GM18867 (cell line): Measurements from ENCODE around the gene IRX4.
"Not testable (repeated sequence)": the region's sequence is repeated elsewhere in the genome, so short reads cannot be mapped to it uniquely, and the experiment has no call there.

Experiments
- ATAC-seq: cut with Tn5 transposase; IDR thresholded peaks from one replicate; pipeline ENCODE4 v1.9.1; 2021; ENCODE audit warnings: mild to moderate bottlenecking, moderate library complexity; ENCODE audit not compliant: unreplicated experiment

Gene IRX4

GRCh38 chr5:1860949-1861348 lies 21.8 kb downstream of the IRX4 start:
- ATAC-seq: no peak

DNA sequence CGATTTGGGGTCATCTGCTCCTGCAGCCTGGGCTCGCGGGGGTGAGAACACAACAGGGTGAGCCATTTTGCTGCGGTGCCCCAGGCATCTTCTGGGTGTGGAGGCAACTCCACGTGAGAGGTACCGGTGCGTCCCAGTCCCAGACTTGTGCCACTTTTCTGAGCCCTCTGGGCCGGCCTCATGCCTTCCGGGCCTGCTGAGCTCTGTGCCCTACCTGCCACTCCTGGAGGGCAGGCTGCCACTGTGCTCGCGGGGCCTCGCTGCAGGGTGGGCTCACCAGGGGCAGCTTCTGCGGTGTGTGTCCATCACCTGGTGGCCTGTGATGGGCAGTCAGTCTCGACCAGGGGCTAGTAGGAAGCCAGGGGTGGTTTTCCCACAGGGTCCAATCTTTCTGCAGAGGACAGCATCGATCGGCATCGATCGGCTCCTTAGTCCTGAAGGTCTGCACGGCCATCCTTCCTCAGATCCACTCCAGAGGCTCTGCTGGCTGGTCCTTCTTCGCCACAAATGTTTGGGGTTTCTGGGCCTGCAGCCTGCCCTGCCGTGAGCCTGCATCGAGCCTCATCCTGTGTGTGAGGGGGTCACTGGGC lies 22.6 kb downstream of the IRX4 start:
- ATAC-seq: no peak

DNA sequence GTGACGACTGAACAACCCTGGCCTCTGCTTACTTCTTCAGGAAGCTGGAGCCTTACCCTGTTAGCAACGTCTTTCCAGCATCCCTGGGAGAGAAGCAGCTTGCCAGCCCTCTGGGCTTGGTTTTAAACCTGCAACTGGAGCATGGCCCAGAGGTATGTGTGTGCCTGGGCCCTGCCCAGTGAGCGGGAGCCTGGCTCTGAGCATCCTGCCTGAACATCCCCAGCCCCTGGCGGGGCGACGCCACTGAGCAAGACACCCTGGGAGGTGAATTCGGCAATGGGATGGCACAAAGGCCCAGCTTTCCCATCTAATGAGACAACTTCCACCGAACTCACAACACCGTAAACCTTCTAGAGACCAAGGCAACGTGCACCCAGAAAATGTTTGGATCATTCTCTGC lies 23.6 kb downstream of the IRX4 start:
- ATAC-seq: no peak

DNA sequence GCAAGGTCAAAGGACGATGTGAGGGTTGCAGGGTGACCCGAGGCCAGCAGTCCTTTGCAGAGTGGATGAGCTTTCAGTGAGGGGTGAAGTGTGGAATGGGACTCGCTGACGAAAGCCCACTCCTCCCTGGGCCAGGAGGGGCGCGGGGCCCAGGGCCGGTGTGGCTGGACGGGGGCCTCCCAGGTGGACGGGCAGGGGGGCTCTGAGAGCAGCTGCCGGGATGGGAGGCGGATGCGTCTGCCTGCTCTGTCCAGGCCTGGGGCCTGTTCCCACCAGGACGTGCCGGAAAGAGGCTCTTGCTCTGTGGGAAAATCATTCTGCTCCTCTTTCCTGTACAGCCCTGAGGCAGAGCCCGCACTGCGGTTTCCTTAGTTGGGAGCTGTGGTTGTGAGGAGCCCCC lies 24.3 kb downstream of the IRX4 start:
- ATAC-seq: no peak

DNA sequence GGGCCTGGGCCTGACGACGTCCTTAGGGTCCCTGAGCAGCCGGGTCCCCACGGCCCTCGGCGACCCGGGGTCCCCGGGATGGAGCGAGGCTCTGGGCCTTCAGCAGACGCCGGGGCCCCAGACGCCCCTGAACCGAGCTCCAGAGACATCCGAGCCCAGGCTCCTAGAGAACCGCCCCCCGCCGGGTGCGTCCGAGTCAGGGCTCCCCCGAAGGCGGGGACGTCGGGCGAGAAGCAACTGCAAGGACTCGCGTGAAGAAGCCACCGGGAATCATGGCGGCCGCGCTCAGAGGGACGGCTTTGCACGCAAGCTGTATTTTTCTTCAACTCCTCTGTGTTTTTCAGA lies 25.5 kb downstream of the IRX4 start:
- no peak for ATAC-seq

DNA sequence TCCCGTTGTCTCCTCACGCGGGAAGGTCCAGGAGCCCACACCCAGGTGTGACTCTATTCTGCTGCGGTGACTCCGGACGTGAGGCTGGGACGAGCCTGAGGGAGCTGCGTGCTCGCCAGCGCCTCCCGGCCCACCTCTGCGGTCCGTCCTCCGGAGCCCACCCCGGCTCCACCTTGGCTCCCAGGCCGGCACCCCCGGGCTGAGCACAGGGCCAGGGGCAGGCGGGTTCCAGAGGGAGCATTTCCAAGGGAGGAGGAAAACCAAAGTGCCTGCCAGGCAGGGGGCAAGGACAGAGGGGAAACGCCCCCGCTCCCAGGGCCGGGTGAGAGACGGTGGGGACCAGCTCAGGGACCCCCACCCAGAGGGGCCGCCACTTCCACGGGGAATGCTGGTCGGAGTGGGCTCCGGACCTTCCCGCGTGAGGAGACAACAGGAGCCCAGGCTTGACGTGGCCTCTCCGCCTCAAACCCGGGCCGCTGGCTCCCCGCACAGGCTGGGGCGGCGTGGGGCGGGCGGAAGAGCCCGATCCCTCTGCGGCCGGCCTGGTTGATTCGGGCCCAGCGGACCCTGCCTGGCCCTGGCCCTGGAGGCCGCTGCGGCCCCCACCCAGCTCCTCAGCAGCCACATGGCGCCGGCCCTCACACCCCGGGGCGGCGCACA lies 26.0 kb downstream of the IRX4 start:
- ATAC-seq: no peak

DNA sequence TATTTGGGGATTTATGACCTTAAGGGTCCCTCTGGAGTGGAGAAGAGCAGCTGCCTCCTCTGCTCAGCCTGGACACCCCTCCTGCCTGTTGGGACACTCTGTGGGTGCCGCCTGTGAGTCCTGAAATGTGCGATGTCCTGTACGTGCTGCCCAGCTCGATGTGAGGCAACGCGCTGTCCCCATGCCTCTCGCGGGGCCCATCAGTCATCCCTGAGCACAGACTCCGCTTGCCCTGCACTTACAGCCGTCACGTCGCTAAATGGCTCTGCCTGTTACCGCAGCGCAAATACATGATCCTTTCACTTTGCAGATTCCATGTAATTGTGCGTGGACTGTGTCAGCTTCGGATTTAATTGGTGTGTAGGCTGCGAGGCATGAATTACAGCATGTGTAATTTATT lies 27.1 kb downstream of the IRX4 start:
- ATAC-seq: no peak

- no peak for ATAC-seq
Measured at GRCh38 chr5:1855075-1855474, 27.6 kb downstream of the IRX4 start.

- no peak for ATAC-seq
Measured at GRCh38 chr5:1853531-1853930, 29.2 kb downstream of the IRX4 start.

DNA sequence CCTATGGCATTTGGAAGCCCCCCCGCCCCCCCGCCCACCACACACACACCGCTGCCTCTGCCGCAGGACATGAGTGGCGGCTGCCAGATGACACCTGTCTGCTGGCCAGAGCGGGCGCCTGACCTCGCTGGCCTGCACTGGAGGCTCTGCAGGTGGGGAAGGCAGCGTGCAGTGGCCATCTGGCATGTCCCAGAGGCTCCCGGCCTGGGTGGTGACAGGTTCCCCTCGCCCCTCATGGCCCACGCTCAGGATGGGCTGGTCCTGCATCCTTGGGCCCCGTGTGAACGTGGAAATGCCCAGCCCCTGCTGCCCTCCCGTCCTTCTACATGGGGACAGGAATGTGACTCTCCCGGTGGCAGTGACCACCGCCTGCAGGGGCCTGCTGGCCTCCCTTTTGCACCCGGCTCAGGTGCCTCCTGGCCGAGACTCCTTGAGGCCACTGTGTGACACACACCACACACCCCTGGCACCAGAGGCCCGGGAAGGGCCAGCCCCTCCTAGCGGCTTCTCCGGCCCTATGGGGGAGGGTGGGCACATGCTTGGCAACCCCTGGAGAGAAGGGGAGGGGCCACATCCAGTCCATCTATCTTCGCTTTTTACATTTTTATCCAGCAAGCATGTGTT lies 30.3 kb downstream of the IRX4 start:
- ATAC-seq: no peak

DNA sequence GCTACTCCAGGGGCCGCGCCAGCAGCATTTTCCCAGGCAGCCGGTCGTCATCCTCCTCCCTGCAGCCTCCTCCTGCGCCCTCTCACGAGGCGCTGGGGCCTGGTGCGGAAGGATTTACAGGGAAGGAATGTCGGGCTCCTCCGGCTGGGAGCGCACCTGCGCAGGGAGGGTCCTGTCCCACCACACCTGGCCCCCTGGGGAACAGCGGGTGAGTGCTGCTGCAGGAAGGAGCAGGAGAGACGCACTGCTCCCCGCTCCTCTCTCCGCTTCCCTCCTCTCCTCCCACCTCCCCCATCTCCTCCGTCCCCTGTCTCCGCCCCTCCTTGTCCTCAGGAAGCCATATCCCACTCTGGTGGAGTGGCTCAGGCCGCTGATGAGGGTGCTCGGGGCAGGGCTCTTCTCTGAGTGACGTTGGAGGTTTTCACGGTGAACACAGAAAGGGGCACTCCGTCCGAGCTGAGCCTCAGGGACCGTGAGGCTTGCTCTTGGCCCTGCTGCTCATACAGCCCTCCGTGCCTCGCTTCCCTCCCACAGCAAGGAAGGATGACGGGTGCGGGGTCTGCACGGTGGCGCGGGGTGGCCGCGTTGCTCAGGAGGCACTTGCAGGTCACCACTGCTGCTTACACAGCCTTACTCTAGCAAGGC lies 31.3 kb downstream of the IRX4 start:
- ATAC-seq: no peak

- no peak for ATAC-seq
Measured at GRCh38 chr5:1850324-1851154, 32.2 kb downstream of the IRX4 start.

DNA sequence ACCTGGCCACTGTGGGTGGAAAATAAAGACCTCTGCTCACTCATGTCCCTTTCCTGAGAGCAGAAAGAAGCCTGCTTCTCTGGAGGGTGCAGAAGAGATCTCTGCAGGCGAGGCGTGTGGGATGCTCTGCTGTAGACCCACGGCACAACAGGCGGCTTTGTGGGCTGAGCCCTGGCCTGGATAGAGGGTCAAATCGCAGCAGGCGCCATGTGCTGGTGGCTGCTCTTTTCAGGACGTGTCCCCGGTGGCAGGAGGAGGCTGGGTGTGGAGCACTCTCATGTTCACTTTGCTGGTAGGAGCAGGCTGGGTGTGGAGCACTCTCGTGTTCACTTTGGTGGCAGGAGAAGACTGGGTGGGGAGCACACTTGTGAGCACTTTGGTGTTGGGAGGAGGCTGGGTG lies 35.1 kb downstream of the IRX4 start:
- no peak for ATAC-seq

DNA sequence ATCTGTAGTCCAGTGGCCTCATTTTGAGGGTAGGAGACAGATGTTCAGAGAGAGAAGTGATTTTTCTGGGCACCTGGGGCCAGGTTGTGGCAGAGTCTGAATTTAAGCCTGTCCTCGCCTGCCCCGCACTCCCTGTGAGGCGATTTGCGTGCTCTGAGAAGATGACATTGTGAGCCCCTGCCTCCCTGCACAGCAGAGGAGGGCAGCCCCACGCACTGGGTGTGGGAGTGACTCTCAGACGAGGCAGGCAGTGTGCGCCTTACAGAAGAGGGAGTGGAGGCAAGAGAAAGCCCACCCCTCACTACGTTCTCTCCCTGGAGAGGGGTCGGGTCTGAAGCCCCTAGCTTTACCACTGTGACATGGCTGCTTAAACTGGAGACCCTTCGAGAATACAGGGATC lies 35.7 kb downstream of the IRX4 start:
- ATAC-seq: no peak

DNA sequence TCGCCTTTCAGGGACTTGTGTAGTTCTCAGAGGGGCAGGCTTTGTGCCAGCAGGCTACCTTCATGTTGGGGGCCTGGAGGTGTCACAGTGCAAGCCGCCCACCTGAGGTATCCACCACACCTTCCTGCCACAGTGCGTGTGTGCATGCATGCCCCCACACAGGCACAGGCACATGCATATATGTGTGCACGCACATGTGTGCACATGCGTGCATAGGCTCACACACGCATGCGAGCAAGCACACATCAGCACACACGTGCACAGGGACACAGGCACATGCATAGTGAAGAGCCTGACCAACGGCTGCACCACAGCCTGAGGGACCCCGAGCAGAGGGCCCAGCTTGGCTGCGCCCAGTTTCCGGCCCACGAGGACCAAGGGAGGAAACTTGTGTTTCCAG lies 36.1 kb downstream of the IRX4 start:
- no peak for ATAC-seq

- ATAC-seq: no peak
Measured at GRCh38 chr5:1845696-1846095, 37.0 kb downstream of the IRX4 start.

DNA sequence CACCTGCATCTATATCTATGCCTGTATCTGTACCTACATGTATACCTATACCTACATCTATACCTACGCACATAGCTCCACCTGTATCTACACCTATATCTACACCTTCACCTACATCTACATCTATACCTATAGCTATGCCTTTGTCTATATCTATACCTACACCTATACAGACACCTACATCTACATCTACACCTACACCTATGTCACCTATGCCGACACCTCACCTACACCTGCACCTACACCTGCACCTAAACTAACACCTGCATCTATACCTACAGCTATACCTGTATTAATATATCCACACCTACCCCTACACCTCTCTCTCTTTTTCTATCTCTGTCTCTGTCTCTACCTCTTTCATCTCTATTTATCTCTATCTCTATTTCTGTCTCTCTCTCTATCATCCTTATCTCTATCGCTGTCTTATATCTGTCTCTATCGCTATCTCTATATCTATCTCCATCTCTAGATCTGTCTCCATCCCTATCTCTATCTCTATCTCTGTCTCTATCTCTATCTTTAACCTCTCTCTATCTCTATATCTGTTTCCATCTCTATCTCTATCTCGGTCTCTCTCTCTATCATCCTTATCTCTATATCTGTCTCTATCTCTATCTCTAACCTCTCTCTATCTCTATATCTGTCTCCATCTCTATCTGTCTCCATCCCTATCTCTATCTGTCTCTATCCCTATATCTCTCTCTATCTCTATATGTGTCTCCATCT lies 37.9 kb downstream of the IRX4 start:
- no peak for ATAC-seq

DNA sequence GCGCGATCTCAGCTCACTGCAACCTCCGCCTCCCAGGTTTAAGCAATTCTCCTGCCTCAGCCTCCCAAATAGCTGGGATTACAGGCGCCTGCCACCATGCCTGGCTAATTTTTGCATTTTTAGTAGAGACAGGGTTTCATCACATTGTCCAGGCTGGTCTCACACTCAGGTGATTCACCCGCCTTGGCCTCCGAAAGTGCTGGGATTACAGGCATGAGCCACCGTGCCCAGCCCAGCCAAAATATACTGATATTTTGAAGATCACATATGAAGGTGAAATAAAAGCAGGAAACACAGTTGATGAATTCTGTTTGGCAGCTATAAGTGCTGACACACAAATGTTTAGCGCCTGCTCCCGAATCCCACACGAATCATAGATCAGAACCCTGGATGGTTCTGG lies 39.0 kb downstream of the IRX4 start:
- ATAC-seq: not testable (repeated sequence)

DNA sequence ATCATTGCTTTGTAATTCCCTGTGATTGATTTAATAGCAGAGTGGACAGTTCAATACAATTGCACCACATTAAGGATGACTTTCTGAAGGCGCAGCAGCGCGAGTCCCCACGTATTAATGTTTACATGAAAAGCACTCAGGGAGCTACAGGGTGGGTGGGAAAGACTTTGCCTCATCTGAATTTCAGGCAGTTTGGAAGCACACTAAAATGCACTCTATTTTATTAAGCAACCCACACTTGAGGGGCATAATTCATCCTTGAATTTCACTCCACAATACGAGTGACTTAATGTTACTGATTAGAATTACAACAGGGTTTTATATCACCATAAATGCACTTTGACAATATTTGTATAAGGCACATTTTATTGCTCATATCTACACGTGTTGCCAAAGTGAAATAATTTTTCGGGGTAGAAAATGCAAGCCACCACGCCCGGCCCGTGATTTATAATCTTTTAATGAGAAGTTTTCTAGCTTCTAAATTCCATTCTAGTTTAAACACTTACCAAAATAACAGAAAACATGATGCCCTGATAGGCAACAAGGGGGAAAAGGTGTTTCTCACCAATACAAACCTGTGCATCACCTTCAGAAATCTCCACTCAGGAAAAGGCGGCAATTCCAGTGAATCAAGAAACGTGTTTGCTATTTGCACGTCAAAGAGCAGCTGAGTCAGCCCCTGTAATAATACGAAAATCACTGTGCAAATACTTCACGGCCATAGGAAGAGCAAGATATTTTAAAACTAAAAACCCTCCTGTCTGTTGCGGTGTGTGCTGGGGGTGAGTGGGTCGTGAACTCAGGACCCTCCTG lies 40.5 kb downstream of the IRX4 start:
- ATAC-seq: no peak
